ENCODE results near the gene RAB34. TPM values are rescaled to one million over a fixed set of nuclear protein-coding genes. Genes with fewer than 3 reads are reported as not detected.

Gene RAB34
- total and polyA plus RNA-seq, 9 of the 15 experiments (the other 6 are each of a cell fraction or from before 2014, with no cell fraction given) = 0.07 to 3.8 (median 0.46) TPM; not detected in 1

- TF ChIP-seq ZFX (CRISPR knock-in tag; IDR thresholded peaks at IDR 0.05) (peak; percentile 55), E2F3 (CRISPR knock-in tag; IDR thresholded peaks at IDR 0.05) (peak; percentile 71; the same call in 1 of the 2 replicates), CCNT2 (IDR thresholded peaks at IDR 0.05; ENCODE audit: borderline replicate concordance, extremely low read depth, insufficient read length, low read depth, low read length) (peak; percentile 96), HMGN3 (IDR thresholded peaks at IDR 0.05; ENCODE audit: borderline replicate concordance, extremely low read depth, insufficient read length, low read depth, low read length) (peak; percentile 70), GATA2 (CRISPR knock-in tag; IDR thresholded peaks at IDR 0.05) (peak; percentile 89), ZZZ3 (IDR thresholded peaks at IDR 0.05) (no peak), STAT5A (IDR thresholded peaks at IDR 0.05; ENCODE audit: borderline replicate concordance, low read length) (no peak), GTF2F1 (IDR thresholded peaks at IDR 0.05; ENCODE audit: low read depth, low read length) (peak; percentile 34; the same call in 1 of the 2 replicates), ZBTB8A (IDR thresholded peaks at IDR 0.05; ENCODE audit: partially characterized antibody) (no peak), ERF (CRISPR knock-in tag; IDR thresholded peaks at IDR 0.05) (peak; percentile 64), HDAC1 (IDR thresholded peaks at IDR 0.05) (peak in 1 of 2 experiments; percentile 83; a peak in 2 of 4 replicates), KDM1A (IDR thresholded peaks at IDR 0.05) (peak in 1 of 2 experiments; percentile 16; a peak in 1 of 4 replicates), BCL6 (CRISPR knock-in tag; IDR thresholded peaks at IDR 0.05) (no peak), LCOR (CRISPR knock-in tag; IDR thresholded peaks at IDR 0.05) (no peak), RBM34 (IDR thresholded peaks at IDR 0.05; ENCODE audit: borderline replicate concordance, insufficient read depth, low read length) (no peak), ZNF717 (CRISPR knock-in tag; IDR thresholded peaks at IDR 0.05) (peak; percentile 30; the same call in 1 of the 2 replicates), HDAC2 (IDR thresholded peaks at IDR 0.05) (0 out of 2 replicates have a peak, but pooled peaks have one; percentile 62), SMARCE1 (IDR thresholded peaks at IDR 0.05) (peak; percentile 73), NEUROD1 (IDR thresholded peaks at IDR 0.05; ENCODE audit: borderline replicate concordance, low read depth, low read length, partially characterized antibody) (peak; percentile 54), SMAD4 (CRISPR knock-in tag; conservative IDR thresholded peaks at IDR 0.05) (peak; percentile 89), SAP30 (IDR thresholded peaks at IDR 0.05; ENCODE audit: borderline replicate concordance, insufficient read depth, low read depth, low read length, poor library complexity, severe bottlenecking) (peak; percentile 82), FIP1L1 (IDR thresholded peaks at IDR 0.05; ENCODE audit: low read depth, low read length, poor library complexity, severe bottlenecking) (peak; percentile 57), NCOA6 (IDR thresholded peaks at IDR 0.05) (no peak), STAG1 (CRISPR knock-in tag; IDR thresholded peaks at IDR 0.05; ENCODE audit: borderline replicate concordance) (no peak), THAP7 (CRISPR knock-in tag; IDR thresholded peaks at IDR 0.05) (peak; percentile 88; the same call in 1 of the 2 replicates), SETDB1 (IDR thresholded peaks at IDR 0.05; ENCODE audit: low read length) (no peak), CTBP1 (IDR thresholded peaks at IDR 0.05; ENCODE audit: borderline replicate concordance) (peak; percentile 38)
- TF ChIP-seq, protein P1, sequence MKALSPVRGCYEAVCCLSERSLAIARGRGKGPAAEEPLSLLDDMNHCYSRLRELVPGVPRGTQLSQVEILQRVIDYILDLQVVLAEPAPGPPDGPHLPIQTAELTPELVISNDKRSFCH (CRISPR knock-in tag; IDR thresholded peaks at IDR 0.05) = no peak
- TF ChIP-seq, protein P1 (tag; IDR thresholded peaks at IDR 0.05) = peak; percentile 52; the same call in 1 of the 2 replicates
These were observed 25.8 kb upstream of the RAB34 start, which contains the start of gene TRAF4 (continued) for GRCh38 chr17:28743243-28744103.
